ENCODE results near the gene ZNF384.
"Not testable (repeated sequence)": the region's sequence is repeated elsewhere in the genome, so short reads cannot be mapped to it uniquely, and the experiment has no call there.

ZNF384 gene

GRCh38 chr12:6688999-6689882 is at the start of gene ZNF384:
TSS of gene ZNF384 (minus strand) at chr12:6689375. CDS start at chr12:6679520, 9,855 bp downstream.
- DNase-seq (ENCODE audit: low read depth): peak; percentile 96

GRCh38 chr12:6736754-6737153 is 47.6 kb upstream of the ZNF384 start:
- no peak for DNase-seq (ENCODE audit: low read depth)

DNA sequence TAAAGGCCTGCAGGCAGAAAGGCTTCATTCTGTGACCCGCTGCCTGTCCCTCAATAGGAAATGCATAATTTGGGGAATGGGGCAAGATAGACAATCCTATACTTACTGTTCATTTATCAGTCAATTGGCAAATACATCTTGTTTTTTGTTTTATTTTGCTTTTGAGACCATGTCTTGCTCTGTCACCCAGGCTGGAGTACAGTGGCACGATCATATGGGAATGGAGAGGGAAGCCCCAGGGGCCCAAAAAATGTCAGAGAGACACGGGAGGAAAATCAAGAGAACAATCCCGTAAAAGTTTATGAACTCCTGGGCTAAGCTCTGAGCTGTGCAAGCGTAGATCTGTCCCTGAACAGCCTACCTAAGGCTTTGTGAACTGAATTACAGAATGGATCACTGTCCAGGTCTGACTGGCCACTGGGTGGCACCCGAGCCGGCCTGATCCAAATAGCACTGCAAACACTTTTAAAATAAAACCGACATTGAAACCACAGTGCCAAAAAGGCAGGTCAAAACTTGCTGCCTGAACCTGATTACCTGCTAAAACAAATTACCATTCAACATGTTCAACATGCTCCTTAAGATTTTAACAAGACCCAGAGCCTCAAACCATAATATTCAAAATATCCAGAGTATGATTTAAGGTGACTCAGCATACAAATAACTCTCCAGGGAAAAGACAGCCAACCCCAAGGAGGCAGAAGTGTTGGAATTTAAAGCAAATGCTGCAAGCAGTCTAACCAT is 46.4 kb upstream of the ZNF384 start:
- no peak for DNase-seq (ENCODE audit: low read depth)

- DNase-seq (ENCODE audit: low read depth): no peak
Measured at GRCh38 chr12:6734506-6735387, 45.6 kb upstream of the ZNF384 start.

GRCh38 chr12:6730169-6730568 is 41.0 kb upstream of the ZNF384 start:
- DNase-seq (ENCODE audit: low read depth): no peak

DNA sequence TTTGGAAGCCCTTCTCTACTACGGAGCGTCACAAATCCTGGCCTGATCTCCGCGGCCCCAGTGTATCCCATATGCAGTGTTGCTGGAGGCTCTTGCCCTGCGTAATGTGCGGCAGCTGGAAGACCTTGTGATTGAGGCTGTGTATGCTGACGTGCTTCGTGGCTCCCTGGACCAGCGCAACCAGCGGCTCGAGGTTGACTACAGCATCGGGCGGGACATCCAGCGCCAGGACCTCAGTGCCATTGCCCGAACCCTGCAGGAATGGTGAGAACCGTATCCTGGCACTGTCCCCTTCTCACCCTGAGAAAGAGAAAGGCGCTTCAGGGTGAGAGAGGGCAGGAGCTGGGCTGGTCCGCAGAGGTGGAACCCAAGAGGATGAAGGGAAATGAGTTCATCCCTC is 40.0 kb upstream of the ZNF384 start:
- DNase-seq (ENCODE audit: low read depth): no peak

GRCh38 chr12:6725350-6725749 is 36.2 kb upstream of the ZNF384 start:
- DNase-seq (ENCODE audit: low read depth): no peak

GRCh38 chr12:6724409-6724797 is 35.2 kb upstream of the ZNF384 start:
- no peak for DNase-seq (ENCODE audit: low read depth)

DNA sequence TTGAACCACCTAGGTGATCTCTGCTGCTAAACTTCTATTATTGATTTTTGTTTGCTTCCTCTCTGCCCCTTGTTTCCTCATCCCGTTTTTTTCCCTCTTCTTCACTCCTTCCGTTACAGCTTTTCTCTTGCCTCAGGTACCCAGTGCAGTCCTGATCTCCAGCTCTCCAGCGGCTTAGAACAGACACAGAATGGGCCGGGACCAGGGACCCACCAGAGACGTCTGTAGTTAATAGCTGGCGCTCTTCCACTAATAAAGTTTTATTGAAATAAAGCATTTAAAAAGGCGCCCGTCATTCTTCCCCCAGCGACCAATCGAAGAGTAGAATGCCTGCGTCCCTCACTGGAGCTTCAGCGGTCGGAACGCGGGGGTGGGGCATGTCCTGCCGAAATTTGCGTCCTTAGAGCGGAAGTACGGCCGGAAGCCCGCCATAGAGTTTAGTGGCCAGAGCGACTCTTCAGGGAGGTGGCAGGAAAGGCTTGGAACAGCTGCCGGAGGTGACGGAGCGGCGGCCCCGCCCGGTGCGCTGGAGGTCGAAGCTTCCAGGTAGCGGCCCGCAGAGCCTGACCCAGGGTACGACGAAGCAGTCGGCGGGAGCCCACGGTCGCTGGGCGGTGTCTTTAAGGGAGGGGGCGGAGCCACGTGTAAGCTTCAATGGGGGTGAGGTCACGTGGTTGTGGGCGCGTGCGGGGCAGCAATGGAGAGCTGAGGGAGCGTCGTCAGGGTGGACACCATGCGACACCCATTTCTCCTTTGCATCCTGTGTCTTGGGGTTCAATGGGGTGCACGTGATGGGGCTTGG is 34.6 kb upstream of the ZNF384 start, which contains the start of gene COPS7A:
Gene COPS7A (plus strand): TSS at position 440 of the 802 bp plus-strand sequence. CDS start 611 bp downstream, outside the sequence.
- DNase-seq (ENCODE audit: low read depth): peak; percentile 96

- DNase-seq (ENCODE audit: low read depth): no peak
Measured at GRCh38 chr12:6722863-6723262, 33.7 kb upstream of the ZNF384 start.

DNA sequence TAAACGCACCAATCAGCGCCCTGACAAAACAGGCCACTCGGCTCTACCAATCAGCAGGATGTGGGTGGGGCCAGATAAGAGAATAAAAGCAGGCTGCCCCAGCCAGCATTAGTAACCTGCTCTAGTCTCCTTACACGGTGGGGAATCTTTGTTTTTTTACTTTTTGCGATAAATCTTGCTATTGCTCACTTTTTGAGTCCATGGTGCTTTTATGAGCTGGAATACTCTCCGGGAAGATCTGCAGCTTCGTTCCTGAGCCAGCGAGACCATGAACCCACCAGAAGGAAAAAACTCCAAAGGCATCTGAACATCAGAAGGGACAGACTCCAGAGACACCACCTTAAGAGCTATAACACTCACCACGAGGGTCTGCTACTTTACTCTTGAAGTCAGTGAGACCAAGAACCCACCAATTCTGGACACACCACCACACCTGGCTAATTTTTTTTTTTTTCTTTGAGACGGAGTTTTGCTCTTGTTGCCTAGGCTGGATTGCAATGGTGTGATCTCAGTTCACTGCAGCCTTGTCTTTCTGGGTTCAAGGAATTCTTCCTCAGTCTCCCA is 27.8 kb upstream of the ZNF384 start:
- DNase-seq (ENCODE audit: low read depth): no peak

GRCh38 chr12:6716031-6716873 is 27.1 kb upstream of the ZNF384 start:
- not testable (repeated sequence) for DNase-seq (ENCODE audit: low read depth)

- no peak for DNase-seq (ENCODE audit: low read depth)
Measured at GRCh38 chr12:6708960-6709394, 19.8 kb upstream of the ZNF384 start.

- not testable (repeated sequence) for DNase-seq (ENCODE audit: low read depth)
Measured at GRCh38 chr12:6708351-6708750, 19.2 kb upstream of the ZNF384 start.

DNA sequence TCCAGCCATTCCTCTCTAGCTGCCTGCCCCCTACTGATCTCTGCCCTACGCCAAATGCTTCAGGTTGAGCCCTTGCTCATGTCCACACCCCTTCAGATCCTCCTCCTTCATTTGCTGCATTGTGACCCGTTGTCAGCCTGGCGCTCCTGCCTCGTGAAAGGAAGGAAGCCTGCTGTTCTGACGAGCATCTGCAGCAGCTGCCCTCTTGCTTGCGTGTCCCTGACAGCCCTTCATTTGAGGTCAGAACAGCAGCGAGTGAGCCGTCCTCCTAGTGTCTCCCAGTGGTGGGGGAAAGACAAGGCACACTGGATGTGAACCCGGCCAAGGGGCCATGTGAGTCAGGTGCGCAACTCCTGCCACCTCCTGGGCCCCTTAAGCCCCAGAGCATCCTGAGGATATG is 14.5 kb upstream of the ZNF384 start:
- DNase-seq (ENCODE audit: low read depth): no peak

DNA sequence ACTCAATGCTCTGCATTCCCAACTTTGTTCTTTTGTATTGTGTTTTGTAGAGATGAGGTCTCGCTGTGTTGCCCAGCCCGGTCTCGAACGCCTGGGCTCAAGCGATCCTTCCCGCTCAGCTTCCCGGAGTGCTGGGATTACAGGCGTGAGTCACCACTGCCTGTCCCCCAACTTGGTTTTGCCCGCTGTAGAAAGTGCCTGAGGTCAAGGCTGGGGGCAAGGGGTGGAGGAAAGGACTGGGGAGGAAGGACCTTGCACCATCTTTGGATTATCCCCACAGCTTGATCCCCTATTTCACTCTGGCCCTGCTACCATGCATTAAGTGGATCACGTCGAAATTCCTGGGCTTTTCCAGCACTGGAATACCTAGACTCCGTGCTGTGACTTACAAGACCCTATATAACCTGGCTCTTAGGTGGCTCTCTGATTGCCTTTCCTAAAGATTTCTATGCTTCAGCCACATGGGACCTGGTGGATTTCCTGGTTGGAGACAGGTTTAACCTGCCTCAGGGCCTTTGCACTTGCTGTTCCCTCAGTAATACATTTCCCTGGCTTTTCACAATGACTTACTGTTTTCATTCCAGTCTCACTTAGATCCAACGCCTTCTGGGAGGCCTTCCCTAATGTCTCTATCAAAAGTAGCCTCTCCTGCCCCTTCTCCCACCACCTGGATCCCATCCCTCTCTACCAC is 12.0 kb upstream of the ZNF384 start:
- no peak for DNase-seq (ENCODE audit: low read depth)

GRCh38 chr12:6700646-6701051 is 11.5 kb upstream of the ZNF384 start, which contains the start of gene PIANP:
TSS of gene PIANP (minus strand) at chr12:6700815. CDS start at chr12:6698061, 2,754 bp downstream.
- no peak for DNase-seq (ENCODE audit: low read depth)

DNA sequence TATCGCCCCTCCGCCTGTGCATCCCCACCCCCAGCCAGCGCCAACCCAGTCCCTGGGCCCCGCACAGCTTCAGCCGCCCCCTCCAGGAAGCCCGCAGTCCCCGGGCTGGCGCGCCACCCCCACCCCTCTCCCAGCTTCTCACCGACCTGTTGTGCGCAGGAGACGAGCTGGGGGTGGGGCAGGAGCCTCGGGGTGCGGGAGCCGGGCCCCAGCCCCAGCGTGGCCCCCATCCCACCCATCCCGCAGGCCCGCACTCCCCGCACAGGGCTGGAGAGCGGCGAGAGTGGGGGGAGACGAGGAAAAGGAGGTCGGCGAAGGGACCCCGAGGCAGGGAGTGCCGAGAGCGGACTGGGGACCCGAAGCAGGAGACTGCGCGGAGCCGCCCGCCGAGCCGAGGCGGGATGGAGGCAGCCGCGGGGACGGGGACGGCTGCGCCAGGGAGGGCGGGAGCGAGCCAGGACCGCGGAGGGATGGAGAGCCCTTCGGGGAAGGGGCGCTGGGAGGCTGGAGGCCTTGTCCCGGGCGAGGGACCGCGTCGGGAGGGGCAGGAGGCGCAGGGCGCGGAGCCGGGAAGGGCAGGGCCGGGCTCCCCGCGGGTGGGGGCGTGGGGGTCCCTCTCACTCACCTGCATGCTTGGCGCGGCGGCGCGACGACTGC is 10.9 kb upstream of the ZNF384 start:
- no peak for DNase-seq (ENCODE audit: low read depth)

Measured in CMK (cell line).